ENCODE results near the gene RHOXF2.
"Not testable (repeated sequence)": the region's sequence is repeated elsewhere in the genome, so short reads cannot be mapped to it uniquely, and the experiment has no call there.

RHOXF2 gene, protein sequence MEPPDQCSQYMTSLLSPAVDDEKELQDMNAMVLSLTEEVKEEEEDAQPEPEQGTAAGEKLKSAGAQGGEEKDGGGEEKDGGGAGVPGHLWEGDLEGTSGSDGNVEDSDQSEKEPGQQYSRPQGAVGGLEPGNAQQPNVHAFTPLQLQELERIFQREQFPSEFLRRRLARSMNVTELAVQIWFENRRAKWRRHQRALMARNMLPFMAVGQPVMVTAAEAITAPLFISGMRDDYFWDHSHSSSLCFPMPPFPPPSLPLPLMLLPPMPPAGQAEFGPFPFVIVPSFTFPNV

DNA sequence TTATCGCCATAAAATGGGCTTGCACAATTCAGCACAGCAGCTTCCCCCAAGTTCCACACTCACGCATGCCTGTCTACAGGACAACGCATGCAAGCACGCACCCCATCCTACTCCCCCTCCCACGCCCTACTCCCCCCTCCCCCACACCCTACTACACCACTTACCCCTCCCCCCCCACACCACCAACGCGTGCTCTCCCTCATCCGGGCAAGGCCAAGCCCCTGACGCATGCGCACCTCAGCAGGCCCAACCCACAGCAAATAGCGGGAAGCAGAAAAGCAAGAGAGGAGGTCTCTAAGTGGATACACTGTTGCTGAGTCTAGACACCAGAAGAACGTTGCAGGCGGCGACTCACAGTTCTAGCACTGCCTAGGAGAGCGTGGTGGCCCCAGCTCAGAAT is at the start of gene RHOXF2:
Gene RHOXF2, plus strand, starts transcription at position 301 of the 400 bp plus-strand sequence. CDS start 138 bp downstream, outside the sequence.
- not testable (repeated sequence) for DNase-seq (ENCODE audit: low read depth)

DNA sequence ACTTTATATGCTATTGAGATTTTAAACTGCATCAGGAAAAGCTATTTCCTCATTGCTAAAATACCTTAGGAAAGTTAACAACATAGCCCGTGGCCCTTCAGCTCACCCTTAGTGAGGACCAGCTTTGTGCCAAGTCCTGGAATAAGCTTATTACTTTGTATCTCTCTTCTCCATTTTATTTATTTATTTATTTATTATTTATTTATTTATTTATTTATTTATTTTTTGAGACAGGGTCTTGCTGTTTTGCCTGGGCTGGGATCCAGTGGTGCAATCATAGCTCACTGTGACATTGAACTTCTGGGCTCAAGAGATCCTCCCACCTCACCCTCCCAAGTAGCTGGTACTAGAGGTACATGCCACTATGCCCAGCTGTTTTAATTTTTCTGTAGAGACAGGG is 49.0 kb upstream of the RHOXF2 start:
- no peak for DNase-seq (ENCODE audit: low read depth)

DNA sequence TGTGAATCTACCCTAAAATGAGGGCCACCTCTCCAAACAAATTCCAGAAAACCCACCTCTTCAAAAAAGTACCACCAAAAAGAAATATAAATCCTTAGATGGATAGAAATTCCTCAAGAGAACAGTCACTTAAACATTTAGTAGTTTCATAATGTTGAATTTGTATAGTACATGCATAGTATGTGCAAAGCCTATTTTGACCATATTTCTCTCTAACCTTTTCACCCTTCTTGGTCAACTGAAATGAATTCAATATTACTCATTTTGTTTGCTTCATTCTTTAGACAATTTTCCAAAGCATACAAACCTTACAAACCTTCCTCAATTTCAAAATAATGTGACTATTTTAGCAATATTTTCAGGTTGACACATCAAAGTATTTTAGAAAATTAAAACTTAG is 46.8 kb upstream of the RHOXF2 start:
- no peak for DNase-seq (ENCODE audit: low read depth)

DNA sequence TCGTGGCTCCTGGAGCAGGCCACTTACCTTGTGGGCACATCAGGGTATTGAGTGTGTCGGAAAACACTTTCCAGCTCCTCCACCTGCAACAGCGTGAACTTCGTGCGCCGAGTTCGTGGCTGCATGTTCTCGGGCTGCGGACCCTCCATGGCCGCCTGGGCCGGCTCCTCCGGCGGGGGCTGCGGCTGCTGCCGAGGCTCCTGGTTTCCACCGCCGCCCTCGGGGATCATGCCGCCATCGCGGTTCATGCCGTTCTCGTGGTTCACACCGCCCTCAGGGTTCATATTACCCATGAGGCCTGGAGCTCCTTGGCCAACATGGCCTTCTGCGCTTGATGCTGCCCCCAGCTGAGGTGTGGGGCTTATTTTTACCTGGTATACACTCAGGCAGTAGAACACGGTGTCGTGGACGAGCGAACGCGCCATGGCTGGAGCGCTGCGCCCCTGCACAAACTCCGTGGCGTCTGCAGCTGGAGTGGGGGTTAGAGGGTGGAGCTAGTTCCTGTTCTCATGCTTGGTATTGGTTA is 42.9 kb upstream of the RHOXF2 start, which contains the start of gene RHOXF1:
Gene RHOXF1, minus strand, starts transcription at position 476 of the 526 bp plus-strand sequence. Its CDS starts 51 bp downstream, at position 425.
- no peak for DNase-seq (ENCODE audit: low read depth)

DNA sequence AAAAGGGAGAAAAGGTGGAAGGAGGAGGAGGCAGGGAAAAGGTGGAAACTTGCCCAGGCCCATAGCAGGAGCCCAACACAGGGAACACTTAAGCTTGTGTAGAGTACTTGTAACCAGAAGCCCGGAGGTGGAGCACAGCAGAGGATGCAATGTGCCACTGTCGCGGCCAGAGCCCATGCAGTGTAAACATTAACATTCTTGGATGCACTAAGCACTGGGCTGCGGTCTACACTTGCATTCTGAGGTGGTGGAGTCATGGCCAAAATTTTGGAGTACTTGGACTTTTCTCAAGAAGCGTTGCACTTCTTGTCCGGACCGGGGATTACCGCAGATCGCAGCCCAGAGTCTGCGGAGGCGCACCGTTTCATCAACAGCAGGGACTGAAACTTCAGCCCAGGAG is 38.2 kb upstream of the RHOXF2 start:
- no peak for DNase-seq (ENCODE audit: low read depth)

DNA sequence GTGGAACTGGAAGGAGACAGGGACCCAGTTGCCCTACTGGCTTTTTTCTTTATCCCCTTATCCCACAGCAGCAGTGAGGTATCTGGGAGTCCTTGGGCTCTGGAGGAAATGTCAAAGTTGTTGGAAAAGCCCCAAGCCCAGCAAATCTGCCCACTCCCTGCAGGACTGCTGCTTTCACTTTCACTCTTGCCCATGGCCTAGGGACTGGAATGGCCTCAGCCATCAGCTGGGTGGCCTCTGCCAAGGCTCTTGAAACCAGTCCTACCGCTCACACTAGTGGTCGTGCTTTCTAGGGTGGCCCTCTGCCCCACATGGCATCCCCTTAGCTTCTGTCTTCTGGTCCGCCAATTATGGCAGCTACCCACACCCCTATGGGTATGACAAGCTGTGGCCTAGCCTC is 33.0 kb upstream of the RHOXF2 start:
- no peak for DNase-seq (ENCODE audit: low read depth)

GRCh38 chrX:120128306-120128846 is 30.0 kb upstream of the RHOXF2 start:
- not testable (repeated sequence) for DNase-seq (ENCODE audit: low read depth)

DNA sequence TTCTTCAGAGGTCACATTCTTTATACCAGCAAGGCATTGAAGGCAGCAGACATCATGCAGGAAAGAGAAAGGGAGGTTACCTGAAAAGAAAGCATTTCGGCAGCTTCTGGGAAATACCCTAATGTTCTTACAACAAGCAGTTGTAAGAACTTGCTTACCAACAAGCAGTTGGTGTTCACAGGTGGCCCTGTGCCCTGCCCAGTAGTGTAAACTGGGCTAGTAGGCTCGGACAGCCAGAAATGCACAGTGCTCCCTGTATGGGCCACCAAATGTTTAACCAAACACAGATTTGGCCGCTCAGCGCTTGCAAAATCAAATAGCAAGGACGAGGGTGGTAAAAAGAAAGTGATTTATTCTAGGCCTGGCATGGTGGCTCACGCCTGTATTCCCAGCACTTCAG is 22.3 kb upstream of the RHOXF2 start:
- DNase-seq (ENCODE audit: low read depth) = no peak

DNA sequence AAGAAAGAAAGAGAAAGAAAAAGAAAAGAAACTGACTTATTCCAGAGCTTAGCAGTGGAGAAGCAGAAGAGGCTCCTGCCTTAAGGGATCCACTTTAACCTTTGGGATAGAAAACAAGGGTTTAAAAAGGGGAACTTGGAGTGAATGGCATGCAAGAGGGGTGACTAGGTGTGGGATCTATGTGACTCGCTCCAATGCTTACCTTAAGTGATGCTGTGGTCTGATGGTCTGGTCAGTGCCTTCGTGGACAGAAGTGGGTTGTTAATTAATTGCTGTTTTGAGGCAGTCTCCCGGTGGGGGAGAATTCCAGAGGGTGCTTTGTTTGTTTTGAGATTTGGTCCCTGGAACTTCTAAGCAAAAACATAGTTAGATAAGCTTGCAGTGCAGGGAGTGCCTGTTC is 21.6 kb upstream of the RHOXF2 start:
- DNase-seq (ENCODE audit: low read depth) = no peak

DNA sequence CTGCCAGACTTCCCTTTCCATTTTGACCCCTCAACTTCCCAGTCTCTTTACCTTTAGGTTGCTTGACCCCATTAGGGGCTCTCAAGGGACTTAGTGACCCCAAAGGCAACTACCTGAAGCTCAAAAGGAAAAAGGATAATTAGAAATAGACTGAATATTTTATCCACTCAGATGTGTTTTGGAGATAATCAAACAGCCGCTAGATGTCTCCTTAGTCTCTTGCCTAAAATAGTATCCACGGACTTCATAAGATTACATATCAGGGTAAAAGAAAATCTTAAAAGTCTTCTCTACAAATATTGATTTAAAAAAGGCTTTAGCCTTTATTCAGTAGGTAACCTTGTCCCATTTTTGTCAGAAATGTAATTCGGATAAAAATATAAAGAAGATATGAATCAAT is 21.0 kb upstream of the RHOXF2 start:
- no peak for DNase-seq (ENCODE audit: low read depth)

DNA sequence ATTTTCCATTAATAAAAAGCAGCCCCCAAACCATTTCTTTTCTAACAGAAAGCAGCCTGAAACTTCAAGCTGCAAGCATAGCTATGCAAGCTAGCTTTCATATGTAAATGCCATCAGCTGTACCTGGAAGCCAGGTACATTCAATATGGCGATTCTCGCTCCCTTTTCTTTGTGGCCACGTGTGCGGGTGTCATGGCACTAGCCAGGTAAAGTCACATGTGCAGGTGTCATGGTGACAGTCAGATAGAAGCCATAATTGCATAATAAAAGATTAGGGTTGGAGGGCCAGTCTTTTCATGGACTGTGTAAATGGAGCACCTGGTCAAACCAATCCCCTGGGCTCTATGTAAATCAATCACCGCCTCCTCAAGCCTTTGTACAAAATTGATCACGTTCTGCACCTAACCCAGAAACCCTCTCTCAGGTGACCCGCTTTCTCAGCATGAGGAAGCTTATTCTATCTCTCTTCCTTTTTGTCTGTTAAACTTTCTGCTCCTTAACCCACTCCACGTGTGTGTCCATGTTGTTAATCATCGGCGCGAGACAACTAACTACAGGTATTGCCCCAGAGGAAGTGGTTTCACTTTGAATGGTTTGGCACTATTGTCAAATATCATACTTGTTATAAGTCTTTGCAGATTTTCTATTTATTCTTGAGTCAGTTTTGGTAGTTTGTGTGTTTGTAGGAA is 18.0 kb upstream of the RHOXF2 start:
- no peak for DNase-seq (ENCODE audit: low read depth)

DNA sequence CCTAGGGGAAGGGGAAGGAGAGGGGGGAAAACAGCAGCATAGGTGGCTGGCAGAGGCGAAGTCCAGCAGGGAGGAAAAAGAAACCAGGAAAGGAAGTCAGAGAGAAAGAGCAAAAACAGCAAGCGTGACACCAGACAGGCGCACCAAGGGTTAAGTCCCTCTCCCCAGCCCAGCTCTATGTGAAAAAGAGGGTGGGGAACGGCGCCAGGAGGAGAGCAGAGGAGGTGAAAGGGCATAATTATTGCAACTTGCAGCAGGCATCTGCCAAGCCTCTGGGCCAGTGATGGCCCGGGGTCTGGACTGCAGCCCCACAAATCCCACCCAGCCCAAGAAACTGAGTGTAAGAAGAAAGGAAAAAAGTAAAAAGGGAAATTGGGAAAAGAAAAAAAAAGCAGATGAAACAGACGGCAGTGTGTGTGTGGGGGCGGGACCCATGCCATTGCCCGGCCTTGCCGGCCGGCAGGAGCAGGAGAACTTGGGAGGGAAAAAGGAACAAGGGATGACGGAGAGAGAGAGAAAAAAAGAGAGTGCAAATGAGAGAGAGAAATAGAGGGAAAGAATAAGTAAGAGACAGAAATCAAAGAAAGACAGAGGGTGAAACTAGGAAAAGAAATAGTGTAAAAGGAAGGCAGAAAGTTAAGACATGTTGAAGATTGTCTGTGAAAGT is 14.1 kb upstream of the RHOXF2 start:
- DNase-seq (ENCODE audit: low read depth) = no peak

GRCh38 chrX:120145295-120145925 is 13.0 kb upstream of the RHOXF2 start:
- DNase-seq (ENCODE audit: low read depth) = no peak

- DNase-seq (ENCODE audit: low read depth) = not testable (repeated sequence)
These were observed 12.1 kb upstream of the RHOXF2 start for GRCh38 chrX:120146323-120146722.

- DNase-seq (ENCODE audit: low read depth) = no peak
These were observed 10.9 kb upstream of the RHOXF2 start for GRCh38 chrX:120147537-120147936.

- not testable (repeated sequence) for DNase-seq (ENCODE audit: low read depth)
These were observed 8.2 kb upstream of the RHOXF2 start for GRCh38 chrX:120150109-120150744.

DNA sequence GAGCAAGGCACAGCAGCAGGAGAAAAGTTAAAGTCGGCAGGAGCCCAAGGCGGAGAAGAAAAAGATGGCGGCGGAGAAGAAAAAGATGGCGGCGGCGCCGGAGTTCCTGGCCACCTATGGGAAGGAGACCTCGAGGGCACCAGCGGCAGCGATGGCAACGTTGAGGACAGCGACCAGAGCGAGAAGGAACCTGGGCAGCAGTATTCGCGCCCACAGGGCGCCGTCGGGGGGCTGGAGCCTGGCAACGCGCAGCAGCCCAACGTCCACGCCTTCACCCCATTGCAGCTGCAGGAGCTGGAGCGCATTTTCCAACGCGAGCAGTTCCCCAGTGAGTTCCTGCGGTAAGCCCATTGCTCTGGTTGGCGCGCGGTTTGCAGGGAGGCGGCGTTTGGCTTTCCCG is 673 bp downstream of the RHOXF2 start:
- not testable (repeated sequence) for DNase-seq (ENCODE audit: low read depth)

GRCh38 chrX:120193254-120193653 is 34.8 kb downstream of the RHOXF2 start:
- not testable (repeated sequence) for DNase-seq (ENCODE audit: low read depth)

DNA sequence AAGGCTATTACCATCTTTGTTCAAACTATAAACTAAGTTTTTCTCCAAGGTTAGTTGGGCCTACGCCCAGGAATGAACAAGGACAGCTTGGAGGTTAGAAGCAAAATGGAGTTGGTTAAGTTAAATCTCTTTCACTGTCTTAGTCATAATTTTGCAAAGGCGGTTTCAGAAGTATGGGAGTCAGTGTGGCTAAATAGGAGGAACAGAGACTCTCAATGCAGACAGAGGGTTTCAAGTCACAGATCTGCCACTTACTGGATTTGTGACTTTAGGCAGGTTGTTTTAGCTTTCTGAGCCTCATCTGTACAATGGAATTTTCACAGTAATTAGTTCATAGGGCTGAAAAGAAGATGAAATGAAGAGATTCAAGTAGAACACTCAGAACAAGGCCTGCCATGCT is 35.3 kb downstream of the RHOXF2 start:
- not testable (repeated sequence) for DNase-seq (ENCODE audit: low read depth)

DNA sequence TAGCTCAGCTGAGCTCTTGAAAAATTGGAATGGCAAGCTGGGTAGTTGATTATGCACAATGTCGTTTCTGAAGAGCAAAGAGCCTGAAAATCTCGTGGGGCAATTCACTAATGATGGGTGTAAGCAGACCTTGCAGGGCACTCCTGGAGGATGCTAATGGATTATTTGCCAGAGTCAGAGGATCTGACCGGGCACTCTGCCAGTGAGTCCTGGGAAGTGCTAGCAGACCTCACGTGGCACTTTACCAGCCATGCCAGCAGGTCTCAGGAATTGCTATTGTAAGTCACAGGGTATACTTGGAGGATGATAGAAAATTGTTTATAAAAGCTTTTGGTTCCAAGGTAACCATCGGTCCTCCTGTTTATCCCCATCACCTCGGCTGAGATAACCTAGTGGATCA is 37.4 kb downstream of the RHOXF2 start:
- DNase-seq (ENCODE audit: low read depth) = not testable (repeated sequence)

DNA sequence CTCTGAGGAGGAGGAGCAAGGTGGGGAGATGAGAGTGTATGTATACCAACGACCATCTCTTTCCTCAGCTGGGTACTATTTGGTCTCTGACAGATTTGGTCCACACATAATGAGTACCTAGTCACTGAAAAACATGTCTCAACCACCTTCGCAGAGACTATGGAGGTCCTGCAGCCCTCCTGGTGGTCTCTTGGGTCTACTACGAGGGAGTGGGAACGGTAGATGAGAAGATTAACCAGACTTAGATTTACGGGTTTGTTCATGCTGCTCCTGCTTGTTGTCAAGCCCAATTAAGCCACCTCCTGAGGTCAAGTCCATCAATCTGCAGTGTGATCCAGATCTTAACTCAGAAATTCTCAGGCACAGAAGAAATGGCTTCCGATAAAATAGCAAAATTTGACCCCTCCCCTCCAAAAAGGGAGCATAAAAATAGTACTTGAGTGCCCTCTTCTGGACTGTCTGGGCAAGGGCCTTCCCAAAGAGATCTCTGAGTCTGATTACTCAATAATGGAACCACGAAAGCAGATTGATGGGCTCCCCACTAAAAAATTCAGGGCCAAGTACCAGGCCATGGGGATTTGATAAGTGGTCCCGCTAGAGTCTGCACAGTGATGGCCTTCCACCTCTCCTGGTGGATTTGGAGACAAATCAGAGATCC is 38.3 kb downstream of the RHOXF2 start:
- DNase-seq (ENCODE audit: low read depth) = not testable (repeated sequence)

Measured in activated T-helper 9 cell treated with anti-CD3 and anti-CD28 coated beads, Interleukin-2, amount 50 U/mL, for 16 hours (primary cell).